Tibial nerve (tissue), 4 donors: ENCODE results near the gene SINHCAF. TPM values are rescaled to one million over a fixed set of nuclear protein-coding genes. Genes with fewer than 3 reads are reported as not detected.
"Not testable (repeated sequence)": the region's sequence is repeated elsewhere in the genome, so short reads cannot be mapped to it uniquely, and the experiment has no call there.

ENCODE experiments used
- DNase-seq, 2 donors: peaks; one replicate each; pipeline ENCODE4 v3.0.0-alpha.2; 2019; ENCODE audit warnings: low spot score in 2 of 2
- H3K27ac ChIP-seq, 4 donors: fragments of 200-600 bp; sonication (generic) in 3 of 4; one replicate each; pipeline ENCODE4 v1.5.1; 2017 to 2019; ENCODE audit warnings: mild to moderate bottlenecking in 1 of 4
- H3K27me3 ChIP-seq, 2 donors: fragments of 200-600 bp; sonication (generic) in 1 of 2; one replicate each; pipeline versions ENCODE4 v1.5.1 to v1.6.0; 2017 to 2019
- H3K36me3 ChIP-seq, 3 donors: fragments of 200-600 bp; sonication (generic); one replicate each; pipeline ENCODE4 v1.5.1; 2018 to 2019
- H3K4me1 ChIP-seq, 4 donors: fragments of 200-600 bp; sonication (generic) in 3 of 4; one replicate each; pipeline ENCODE4 v1.5.1; 2017 to 2019
- H3K4me3 ChIP-seq, 4 donors: fragments of 200-600 bp; sonication (generic) in 3 of 4; one replicate each; pipeline ENCODE4 v1.5.1; 2017 to 2019; ENCODE audit warnings: mild to moderate bottlenecking in 1 of 4, moderate library complexity in 1 of 4
- H3K9me3 ChIP-seq, 4 donors: fragments of 200-600 bp; sonication (generic) in 3 of 4; one replicate each; pipeline ENCODE4 v1.5.1; 2017 to 2019
- EP300 ChIP-seq, 2 donors: sonication (generic); formaldehyde crosslinking; IDR thresholded peaks; one replicate each; pipeline ENCODE4 v1.6.1; 2017; ENCODE audit warnings: antibody characterized with exemption in 2 of 2, mild to moderate bottlenecking in 1 of 2
- POLR2A ChIP-seq, 2 donors: fragments of 450-650 bp; IDR thresholded peaks; one replicate each; pipeline ENCODE4 v1.6.1; 2017; ENCODE audit warnings: antibody characterized with exemption in 2 of 2, mild to moderate bottlenecking in 2 of 2, moderate library complexity in 2 of 2
- WGBS, 2 donors: methylation state at CpG; one replicate each; pipeline ENCODE4 v1.1.5; 2018; 5-methylcytosine and 5-hydroxymethylcytosine counted together
- total RNA-seq, 4 donors: library from RNA; depleted of rRNA; stranded (reverse); fragments of >200 nt; gene quantifications; one replicate each; pipeline ENCODE4 v1.1.0, GENCODE V29; 2016
- TF ChIP-seq, protein P1 (sequence below), 5 experiments: fragments of 200-600 bp in 3 of 5; fragments of 450-650 bp in 2 of 5; sonication (generic) in 3 of 5; IDR thresholded peaks; one replicate each; pipeline ENCODE4 v1.5.1; 2016 to 2019; ENCODE audit warnings: antibody characterized with exemption in 5 of 5, mild to moderate bottlenecking in 3 of 5, moderate library complexity in 2 of 5

Gene SINHCAF
- total RNA-seq, 4 donors from 2014 or later: 7.5 to 18.6 (median 10.5) TPM

DNA sequence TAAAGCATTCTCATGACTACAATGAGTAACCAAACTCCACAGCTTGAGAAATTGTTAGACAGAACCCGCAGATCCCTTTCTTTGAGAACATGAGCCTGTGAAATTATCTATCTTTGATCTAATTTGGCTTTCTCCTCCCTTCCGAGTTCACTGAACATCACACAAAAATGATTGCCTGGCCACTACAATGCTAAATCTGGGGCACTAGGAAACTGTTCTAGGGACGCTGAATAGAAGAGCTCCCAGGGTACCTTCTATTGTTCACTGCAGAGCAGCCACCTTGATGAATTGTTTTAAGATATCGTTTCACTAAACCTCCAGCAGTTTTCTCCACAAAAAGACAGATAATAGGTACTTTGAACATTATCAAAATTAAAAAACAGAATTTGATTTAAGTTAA lies 47.5 kb downstream of the SINHCAF start:
- Histone ChIP-seq H3K4me3 (no peak overlapping the region), H3K36me3 (peaks cover 0 to 25% (median 0%) of the 10 kb centered on the region in 3 donors), H3K27ac (no peak overlapping the region), H3K4me1 (no peaks in the 10 kb centered on the region), H3K27me3 (no peaks in the 10 kb centered on the region), H3K9me3 (no peaks in the 10 kb centered on the region)
- no peak for DNase-seq
- WGBS, 2 donors: 79 to 84% methylated on average over 4 of the region's 4 CpGs
- TF ChIP-seq, protein P1, sequence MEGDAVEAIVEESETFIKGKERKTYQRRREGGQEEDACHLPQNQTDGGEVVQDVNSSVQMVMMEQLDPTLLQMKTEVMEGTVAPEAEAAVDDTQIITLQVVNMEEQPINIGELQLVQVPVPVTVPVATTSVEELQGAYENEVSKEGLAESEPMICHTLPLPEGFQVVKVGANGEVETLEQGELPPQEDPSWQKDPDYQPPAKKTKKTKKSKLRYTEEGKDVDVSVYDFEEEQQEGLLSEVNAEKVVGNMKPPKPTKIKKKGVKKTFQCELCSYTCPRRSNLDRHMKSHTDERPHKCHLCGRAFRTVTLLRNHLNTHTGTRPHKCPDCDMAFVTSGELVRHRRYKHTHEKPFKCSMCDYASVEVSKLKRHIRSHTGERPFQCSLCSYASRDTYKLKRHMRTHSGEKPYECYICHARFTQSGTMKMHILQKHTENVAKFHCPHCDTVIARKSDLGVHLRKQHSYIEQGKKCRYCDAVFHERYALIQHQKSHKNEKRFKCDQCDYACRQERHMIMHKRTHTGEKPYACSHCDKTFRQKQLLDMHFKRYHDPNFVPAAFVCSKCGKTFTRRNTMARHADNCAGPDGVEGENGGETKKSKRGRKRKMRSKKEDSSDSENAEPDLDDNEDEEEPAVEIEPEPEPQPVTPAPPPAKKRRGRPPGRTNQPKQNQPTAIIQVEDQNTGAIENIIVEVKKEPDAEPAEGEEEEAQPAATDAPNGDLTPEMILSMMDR (IDR thresholded peaks at IDR 0.05): no peak
- no peak for TF ChIP-seq EP300 (IDR thresholded peaks at IDR 0.05)
- no peak for TF ChIP-seq POLR2A (IDR thresholded peaks at IDR 0.05)

DNA sequence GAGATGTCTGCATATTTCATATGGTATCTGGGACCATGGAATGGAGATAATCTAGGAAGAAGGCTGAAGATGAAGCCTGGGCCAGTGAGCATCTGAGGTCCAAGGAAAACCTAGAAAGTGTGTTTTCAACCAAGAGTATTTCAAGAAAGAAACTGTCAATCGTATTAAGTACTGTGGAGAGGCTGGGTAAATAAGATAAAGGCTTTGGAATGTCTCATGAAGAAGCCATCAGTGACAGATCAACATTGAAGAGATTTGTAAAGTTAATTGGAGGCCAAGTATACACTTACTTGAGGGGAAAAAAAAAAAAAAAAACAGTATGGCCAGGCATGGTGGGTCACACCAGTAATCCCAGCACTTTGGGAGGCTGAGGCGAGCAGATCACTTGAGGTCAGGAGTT lies 48.9 kb downstream of the SINHCAF start:
- no peak for TF ChIP-seq EP300 (IDR thresholded peaks at IDR 0.05)
- H3K27ac ChIP-seq: no peak overlapping the region

DNA sequence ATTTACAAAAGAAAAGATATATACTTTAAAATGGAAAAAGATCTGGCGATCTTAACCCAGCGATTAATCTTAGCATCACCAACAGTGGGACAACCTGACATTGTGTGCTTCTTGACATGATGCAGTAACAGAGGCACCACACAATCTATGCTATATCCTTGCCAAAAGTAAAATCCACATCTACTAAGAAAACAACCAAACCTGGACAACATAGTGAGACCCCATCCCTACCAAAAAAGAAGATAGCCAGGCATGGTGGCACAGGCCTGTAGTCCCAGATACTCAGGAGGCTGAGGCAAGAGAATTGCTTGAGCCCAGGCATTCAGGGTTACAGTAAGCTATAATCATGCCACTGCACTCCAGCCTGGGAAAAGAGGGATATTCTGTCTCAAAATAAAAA lies 50.5 kb downstream of the SINHCAF start:
- TF ChIP-seq POLR2A (IDR thresholded peaks at IDR 0.05): no peak
- no peak for TF ChIP-seq EP300 (IDR thresholded peaks at IDR 0.05)
- TF ChIP-seq, protein P1 (IDR thresholded peaks at IDR 0.05): no peak
- Histone ChIP-seq H3K27me3 (no peaks in the 10 kb centered on the region), H3K36me3 (peaks cover 0 to 9% (median 0%) of the 10 kb centered on the region in 3 donors), H3K9me3 (no peaks in the 10 kb centered on the region), H3K27ac (no peak overlapping the region), H3K4me3 (no peak overlapping the region), H3K4me1 (no peaks in the 10 kb centered on the region)
- no peak for DNase-seq
- 97% methylated on average over 2 of the region's 2 CpGs for WGBS, 2 donors

More for the DNA sequence above, 48.9 kb downstream of the SINHCAF start:
- Histone ChIP-seq H3K36me3 (peaks cover 0 to 12% (median 0%) of the 10 kb centered on the region in 3 donors), H3K4me3 (no peak overlapping the region), H3K4me1 (no peaks in the 10 kb centered on the region), H3K9me3 (no peaks in the 10 kb centered on the region), H3K27me3 (no peaks in the 10 kb centered on the region)
- WGBS, 2 donors: 95 to 97% methylated on average over 2 of the region's 2 CpGs
- DNase-seq: no peak

DNA sequence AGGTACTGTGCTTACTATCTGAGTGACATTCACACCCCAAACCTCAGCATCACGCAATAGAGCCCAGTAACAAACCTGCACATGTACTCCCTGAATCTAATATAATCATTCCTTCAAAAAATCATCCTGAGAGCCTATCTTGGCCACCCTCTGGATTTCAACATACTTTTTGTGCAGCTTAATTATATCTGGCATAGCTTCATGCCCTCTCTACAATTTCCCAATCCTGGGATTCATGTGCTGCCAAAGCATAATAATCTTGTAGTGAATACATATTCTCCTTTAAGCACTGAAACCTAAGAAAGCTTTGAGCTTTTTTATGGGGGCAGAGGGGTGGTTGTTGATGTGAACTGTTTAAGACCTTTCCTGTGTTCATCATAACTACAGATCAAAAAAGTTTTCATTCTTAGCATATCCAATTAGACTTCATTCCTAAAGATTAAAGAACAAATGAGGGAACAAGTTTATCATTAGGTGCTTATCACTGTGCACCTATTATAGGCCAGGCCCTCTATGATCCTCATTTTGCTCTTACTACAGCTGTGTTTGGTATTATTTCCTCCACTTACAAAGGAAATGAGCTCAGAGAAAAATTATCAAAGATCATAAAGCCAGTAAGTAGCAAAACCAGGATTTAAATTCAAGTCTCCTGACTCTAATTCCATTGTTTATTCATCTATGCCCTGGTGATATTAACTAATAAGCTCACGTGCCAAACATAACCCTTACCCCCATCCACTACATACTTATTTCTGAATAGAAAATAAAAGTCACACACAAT lies 51.2 kb downstream of the SINHCAF start:
- Histone ChIP-seq H3K27ac (no peak overlapping the region), H3K4me1 (no peaks in the 10 kb centered on the region), H3K9me3 (no peaks in the 10 kb centered on the region), H3K36me3 (peaks cover 0 to 9% (median 0%) of the 10 kb centered on the region in 3 donors), H3K4me3 (no peak overlapping the region), H3K27me3 (no peaks in the 10 kb centered on the region)
- TF ChIP-seq EP300 (IDR thresholded peaks at IDR 0.05): no peak
- TF ChIP-seq POLR2A (IDR thresholded peaks at IDR 0.05): no peak
- TF ChIP-seq, protein P1 (IDR thresholded peaks at IDR 0.05): no peak
- WGBS, 2 donors: 79 to 83% methylated on average over 2 of the region's 2 CpGs
- DNase-seq: no peak

DNA sequence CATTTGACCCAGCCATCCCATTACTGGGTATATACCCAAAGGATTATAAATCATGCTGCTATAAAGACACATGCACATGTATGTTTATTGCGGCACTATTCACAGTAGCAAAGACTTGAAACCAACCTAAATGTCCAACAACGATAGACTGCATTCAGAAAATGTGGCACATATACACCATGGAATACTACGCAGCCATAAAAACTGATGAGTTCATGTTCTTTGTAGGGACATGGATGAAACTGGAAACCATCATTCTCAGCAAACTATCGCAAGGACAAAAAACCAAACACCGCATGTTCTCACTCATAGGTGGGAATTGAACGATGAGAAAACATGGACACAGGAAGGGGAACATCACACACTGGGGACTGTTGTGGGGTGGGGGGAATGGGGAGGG lies 52.2 kb downstream of the SINHCAF start:
- H3K4me1 ChIP-seq, H3K9me3 ChIP-seq, H3K27me3 ChIP-seq, H3K4me3 ChIP-seq, H3K36me3 ChIP-seq, DNase-seq, H3K27ac ChIP-seq: not testable (repeated sequence)
- 94% methylated on average over 6 of the region's 6 CpGs for WGBS, 2 donors

DNA sequence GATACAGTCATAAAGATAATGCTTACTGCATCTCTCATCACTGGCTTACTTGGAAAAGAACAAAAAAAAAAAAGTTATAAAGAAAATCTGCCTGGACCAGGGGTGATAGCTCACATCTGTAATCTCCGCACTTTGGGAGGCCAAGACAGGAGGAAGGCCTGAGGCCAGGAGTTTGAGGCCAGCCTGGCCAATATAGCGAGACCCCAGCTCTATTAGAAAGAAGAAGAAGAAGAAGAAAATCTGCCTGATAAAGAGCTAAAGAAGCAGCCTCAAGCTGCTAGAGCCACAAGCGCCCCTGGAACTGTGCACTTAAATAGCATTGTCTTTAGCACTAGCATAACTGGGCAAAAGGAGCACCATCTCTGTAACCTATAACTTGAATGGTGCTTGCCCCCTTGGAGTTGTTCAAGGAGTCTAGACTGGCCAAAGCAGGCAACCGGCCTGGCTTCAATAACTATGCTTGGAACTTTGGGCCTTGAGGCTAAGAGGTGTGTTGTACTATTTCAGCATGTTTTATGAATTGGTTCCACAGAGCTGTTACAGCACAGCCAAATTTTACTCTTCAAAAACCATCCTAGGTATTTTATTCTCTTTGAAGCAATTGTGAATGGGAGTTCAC lies 53.2 kb downstream of the SINHCAF start:
- no peaks in the 10 kb centered on the region for H3K36me3 ChIP-seq
- 91 to 95% methylated on average over 4 of the region's 4 CpGs for WGBS, 2 donors
- DNase-seq: no peak
- H3K27ac ChIP-seq: no peak overlapping the region
- H3K4me1 ChIP-seq: no peaks in the 10 kb centered on the region
- H3K4me3 ChIP-seq: no peak overlapping the region
- no peaks in the 10 kb centered on the region for H3K9me3 ChIP-seq
- H3K27me3 ChIP-seq: no peaks in the 10 kb centered on the region
- TF ChIP-seq, protein P1 (IDR thresholded peaks at IDR 0.05): no peak
- TF ChIP-seq POLR2A (IDR thresholded peaks at IDR 0.05) (no peak), EP300 (IDR thresholded peaks at IDR 0.05) (no peak)
